NCI-H187 (cell line): Measurements from ENCODE around the gene RBMS3.

Experiments used
- DNase-seq, 2 experiments: peaks; one replicate each; lab custom pipeline; 2025; lab: John Stamatoyannopoulos, UW

Gene RBMS3

DNA sequence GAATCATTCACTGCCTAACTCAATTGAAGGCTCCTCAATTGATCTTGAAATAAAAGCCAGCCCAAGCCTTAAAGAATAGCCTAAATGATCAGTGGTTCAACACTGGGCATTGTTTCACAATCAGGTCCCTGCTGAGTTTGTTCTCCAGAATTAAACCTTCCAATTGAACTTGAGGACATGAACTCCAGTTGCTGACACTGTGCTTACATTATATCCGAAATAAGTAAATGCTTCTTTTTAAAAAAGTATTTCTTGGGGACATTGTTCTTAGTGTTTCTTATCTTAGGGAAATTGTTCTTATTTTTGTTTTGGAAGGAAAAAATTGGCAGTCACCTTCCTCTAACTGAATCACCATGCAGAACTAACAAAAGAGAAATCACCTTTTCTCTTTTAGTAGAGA lies 450.2 kb downstream of the RBMS3 start:
- no peak for DNase-seq

GRCh38 chr3:29741231-29741630 lies 460.4 kb downstream of the RBMS3 start:
- no peak for DNase-seq

GRCh38 chr3:29745232-29745870 lies 464.5 kb downstream of the RBMS3 start:
- DNase-seq: no peak

DNA sequence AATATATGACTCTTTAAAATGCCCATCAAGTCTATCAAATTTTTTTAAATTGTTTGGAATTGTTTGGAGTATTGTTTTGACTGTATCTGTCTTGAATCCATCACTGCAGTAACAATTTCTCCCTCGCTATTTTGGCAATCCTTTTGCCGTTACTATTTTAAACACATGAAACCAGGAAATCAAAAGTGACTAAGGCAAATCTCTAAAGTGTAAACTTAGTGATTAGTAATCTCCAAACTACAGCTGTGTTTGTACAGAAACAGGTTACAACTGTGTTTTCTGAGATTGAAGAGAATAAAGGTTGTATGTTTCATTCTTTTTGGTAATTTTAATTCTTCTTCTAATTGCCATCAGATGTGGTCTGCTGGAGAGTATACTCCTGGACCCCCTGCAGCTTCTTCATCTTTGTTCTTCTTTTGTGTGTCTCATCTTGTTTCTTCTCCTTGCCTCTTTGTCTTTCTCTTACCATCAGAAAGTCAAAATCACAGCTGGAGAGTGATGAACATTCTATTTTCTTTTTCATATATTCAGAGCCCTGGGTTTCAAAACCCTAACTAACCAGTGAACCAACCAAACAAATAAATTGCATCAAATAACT lies 465.4 kb downstream of the RBMS3 start:
- DNase-seq: no peak

GRCh38 chr3:29747991-29748390 lies 467.1 kb downstream of the RBMS3 start:
- no peak for DNase-seq

DNA sequence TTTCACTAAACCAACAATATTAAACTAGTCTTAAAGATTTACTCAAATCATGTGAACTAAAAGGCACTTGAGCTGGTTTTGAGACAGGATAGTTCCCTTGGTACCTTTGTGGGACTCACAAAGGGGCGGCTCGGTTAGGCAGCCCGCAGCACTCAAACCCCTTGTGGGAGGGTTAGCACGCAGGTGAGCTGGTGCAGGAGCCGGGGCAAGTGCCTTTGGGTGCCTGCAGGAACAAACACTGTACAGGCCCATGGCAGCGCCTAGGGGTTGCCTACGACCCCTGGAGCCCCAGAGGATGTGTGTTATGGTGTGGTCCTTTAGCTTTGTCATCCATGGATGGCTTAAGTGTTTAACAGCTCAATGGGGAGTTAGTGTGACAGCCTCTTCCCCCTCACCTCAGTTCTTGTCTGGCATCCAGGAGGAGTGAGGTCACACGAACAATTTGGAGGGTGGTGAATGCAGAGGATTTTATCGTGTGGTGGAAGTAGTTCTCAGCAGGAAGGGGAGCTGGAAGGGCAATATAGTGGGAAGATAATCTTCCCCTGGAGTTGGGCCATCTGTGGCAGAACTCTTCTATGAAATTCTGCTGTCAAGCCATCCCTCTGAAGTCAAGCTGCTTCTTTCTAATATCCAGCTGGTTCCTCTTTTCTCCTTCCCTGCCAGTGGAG lies 470.9 kb downstream of the RBMS3 start:
- DNase-seq: no peak

GRCh38 chr3:29754346-29754745 lies 473.5 kb downstream of the RBMS3 start:
- no peak for DNase-seq

DNA sequence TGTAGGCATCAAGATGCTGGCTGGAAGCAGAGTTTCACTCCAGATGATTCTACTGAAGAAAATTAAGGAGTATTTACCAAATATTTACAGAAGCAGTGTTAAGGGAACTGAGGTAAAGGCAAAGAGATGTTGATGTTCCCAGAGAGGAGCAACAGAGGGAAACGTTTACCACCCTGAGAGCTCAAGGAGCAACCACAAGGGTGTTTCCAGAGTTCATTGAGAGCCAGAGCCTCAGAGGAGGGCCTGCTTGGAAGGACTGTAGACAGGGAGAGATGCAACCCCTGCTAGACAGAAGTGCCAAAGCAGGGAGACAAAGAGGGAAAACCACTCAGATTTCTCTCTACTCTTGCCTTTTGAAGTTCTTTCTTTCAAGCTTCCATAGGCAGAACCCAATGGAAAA lies 474.5 kb downstream of the RBMS3 start:
- no peak for DNase-seq

GRCh38 chr3:29757054-29757777 lies 476.3 kb downstream of the RBMS3 start:
- no peak for DNase-seq

DNA sequence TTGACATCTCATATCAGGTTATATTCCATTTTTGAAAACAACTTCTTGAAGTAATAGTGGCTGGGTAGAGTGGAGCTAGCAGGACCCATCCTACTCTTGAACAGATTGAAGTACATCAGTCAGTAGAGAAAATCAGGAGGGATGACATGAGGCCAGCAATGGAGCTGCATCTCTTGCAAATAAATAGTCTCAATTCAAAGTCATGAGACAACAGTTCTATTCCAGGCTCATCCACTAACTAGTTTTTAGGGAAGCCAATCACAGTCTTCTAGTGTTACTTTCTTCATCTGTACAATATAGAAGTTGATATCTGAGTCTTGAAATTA lies 477.2 kb downstream of the RBMS3 start:
- no peak for DNase-seq

DNA sequence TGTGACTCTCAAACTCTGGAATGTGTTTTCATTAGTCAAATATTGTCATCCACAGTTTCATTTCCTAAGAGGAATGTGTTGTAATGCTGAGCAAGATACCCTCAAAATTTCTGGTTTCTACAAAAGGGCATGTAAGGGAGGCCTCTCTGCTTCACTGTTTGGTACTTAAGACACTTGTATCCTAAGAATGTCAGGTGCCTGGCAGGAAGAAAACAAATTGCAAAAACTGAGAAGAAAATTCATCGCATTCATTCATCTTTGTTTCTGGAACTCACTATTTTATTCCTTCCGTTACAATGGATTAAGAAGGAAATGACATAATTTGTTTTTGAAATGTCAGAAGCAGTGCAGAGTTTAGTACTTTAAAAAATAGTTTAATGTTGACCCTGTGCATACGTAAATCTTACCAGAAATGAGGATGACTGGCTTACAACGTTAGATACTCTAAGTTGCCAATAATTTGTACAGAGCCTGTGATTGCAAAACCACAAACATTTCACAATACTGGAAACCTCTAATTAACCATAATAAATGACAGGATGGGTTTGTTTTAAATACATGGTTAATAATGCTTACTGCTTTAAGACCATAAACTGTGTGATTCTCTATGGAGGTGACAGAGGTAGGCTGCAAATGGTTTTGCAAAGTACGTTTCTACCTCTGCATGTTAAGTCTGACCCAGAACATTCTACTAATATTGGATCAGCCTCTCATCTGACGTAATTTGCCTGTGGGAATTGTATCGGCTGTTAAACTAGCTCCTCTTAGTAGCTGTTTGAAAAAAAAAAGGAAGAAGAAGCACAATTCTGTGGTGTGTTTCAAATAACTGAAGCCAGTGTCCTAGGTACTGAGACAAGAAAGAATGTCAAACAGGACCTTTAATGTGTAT lies 477.8 kb downstream of the RBMS3 start:
- no peak for DNase-seq

DNA sequence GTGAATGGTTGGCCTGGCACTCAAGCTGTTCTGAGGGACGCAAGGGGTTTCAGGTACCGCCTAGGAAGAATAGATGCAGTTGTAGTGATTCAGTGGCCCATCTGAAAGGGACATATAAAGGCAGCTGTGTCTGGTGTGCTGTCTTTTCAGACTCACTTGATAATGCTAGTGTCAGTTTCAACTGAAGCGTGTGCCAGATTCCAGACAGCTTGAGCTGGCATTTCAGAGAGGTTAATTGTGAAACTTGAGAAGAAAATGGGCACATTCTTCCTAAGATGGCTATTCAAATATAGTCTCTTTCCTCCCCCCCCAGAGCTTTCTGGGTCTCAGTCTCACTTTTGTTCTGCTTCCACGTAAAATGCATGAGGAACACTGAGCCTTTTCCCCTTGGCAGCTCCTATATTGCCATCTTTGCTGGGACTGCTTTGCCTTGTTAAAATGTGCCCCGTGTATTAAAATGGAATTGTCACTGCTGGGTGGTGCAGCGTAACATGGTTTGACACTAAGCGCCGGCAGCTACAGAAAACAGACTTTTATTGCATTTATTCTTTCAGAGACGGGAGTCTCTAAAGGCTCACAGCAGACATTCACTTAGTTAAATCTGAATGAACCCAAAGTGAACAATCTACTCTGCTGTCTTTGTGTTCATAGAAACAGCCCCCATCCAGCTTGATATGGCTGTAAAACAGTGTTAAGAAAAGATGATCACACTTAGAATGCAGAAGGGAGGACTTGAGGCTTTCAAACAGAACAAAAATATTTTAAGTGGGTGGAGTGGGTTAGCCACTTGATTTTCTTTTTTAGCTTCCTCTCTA lies 478.7 kb downstream of the RBMS3 start:
- DNase-seq: peak in 1 of 2 experiments; percentile 18

- no peak for DNase-seq
Observed at GRCh38 chr3:29760226-29760685, 479.4 kb downstream of the RBMS3 start.

GRCh38 chr3:29761517-29761916 lies 480.6 kb downstream of the RBMS3 start:
- DNase-seq: no peak

DNA sequence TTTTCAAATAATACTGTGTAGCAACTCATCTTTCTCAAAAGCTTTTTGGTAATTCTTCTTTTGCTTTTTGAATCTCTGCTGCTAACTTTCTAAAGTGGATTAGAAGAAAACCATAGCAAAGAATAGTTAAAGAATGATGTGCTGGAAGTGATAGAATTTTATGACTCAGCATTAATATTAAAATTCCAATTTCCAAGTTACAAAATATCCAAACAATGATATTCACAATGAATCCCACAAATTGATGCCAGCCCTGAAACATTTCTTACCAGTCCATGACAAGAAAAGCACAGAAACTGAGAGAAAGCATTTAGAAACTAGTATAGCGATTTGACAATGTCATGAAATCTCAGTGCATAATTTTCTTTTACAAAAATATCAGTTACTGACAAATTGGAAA lies 482.2 kb downstream of the RBMS3 start:
- no peak for DNase-seq

DNA sequence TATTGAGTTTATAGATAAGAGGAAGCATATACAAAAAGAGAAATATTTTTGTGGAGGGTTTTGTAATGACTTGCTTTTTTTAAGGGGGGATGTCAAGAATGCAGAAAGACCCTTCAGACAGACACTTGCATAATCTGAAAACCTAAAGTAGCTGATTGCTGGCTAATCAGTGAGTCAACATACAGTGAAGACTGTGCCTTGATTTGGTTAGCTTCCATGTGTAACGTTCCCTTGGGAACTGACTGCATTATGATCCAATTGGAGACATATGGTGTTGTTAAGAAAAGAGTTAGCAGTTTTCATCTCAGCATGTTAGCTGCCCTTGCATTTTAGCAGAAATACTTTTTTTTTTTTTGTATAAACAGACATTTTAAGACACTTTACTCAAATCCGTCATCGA lies 483.2 kb downstream of the RBMS3 start:
- DNase-seq: no peak

DNA sequence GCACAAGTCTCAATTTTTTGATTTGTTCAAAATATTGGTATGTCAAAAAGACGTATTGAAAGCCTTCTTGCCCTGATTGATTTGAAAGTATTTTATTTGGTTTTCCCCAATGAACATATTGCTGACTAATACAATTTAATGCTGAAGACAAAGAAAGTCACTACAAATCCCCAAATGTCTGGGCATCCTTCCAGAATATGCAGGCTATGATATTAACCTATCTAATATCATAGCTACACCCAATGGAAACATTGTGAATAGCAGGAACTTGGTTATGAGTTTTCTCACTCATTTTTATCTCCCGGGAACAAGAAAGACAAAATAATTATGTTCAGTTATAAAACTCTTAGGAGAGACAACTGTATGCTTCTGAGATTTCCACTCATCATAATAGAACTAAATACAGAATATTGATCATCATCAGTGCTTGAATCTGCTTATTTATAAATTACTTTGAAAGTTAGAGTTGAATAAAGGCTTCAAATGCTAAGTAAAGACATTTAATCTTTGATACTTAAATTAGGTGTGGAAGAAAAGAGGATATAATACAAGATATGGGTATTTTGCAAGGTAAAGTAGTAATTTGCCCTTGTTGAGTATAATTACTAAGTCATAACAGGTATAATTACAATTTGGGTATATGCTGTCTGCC lies 483.9 kb downstream of the RBMS3 start:
- no peak for DNase-seq

DNA sequence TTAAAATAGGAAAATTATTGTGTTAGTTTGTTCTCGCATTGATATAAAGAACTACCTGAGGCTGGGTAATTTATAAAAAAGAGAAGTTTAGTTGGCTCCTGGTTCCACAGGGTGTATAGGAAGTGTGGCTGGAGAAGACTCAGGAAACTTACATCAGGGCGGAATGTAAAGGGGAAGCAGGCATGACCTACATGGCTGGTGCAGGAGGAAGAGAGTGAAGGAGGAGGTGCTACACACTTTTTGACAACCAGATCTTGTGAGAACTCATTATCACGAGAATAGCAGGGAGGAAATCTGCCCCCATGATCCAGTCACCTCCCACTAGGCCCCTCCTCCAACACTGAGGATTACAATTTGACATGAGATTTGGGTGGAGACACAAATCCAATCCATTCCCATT lies 490.7 kb downstream of the RBMS3 start:
- DNase-seq: no peak

DNA sequence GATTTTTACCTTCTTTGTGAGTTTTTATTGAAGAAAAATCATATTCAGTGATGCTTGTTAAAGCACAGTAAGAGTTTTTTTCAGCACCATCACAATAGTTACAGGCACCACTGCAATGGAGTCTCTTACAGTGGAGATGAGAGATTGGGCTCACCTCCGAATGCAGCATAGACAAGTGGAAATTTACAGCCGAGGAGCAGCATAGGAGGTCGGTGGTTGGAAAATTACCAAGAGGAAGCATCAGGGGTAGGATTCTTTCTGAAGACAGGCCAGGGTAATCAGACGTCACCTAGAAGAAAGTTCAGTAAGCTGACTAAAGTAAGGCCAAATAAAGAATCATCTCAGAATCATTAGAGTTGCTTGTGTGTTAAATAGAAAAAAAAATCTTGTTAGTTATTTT lies 491.6 kb downstream of the RBMS3 start:
- no peak for DNase-seq

DNA sequence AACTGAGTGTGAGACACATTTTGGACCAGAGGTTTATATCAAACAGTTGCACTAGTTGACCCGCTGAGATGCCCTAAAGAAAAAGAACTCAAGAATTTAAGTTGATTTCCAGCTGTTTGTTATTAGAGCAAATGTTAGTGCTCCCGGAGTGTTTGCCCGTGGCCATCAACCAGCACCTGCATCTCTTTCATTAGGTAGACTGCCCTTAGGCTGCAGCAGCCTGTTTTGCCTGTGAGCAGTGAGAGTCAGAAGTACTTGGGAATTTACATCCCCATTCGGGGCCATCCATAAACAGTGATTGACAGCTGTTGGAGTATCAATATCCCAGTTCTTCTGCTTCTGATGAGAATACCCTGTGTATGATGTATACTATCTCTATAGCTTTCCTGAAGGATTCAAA lies 492.6 kb downstream of the RBMS3 start:
- no peak for DNase-seq

GRCh38 chr3:29775340-29775739 lies 494.5 kb downstream of the RBMS3 start:
- DNase-seq: no peak
